ENCODE measurements around the gene RPGRIP1L.

The RPGRIP1L gene

GRCh38 chr16:53681354-53681753 is 22.3 kb downstream of the RPGRIP1L start:
- H3K4me1 ChIP-seq (ENCODE audit: control insufficient read depth in 1 of 2, insufficient read depth in 2 of 2, low read length in 2 of 2): no peaks in the 10 kb centered on the region
- no peak overlapping the region for H3K27ac ChIP-seq (ENCODE audit: low read length)
- H3K4me3 ChIP-seq (ENCODE audit: low read depth in 1 of 2, low read length in 2 of 2): no peak overlapping the region
- peaks cover 0 to 11% of the 10 kb centered on the region in 2 donors for H3K36me3 ChIP-seq (ENCODE audit: control insufficient read depth in 1 of 2, insufficient read depth in 2 of 2, low read length in 2 of 2)
- H3K27me3 ChIP-seq (ENCODE audit: low read depth, low read length): no peaks in the 10 kb centered on the region
- H3K9me3 ChIP-seq (ENCODE audit: control insufficient read depth in 1 of 2, low read length in 2 of 2): peaks cover 0 to 3% of the 10 kb centered on the region in 2 donors

- Histone ChIP-seq H3K27ac (ENCODE audit: low read length) (no peak overlapping the region), H3K4me3 (ENCODE audit: low read depth in 1 of 2, low read length in 2 of 2) (no peak overlapping the region), H3K9me3 (ENCODE audit: control insufficient read depth in 1 of 2, low read length in 2 of 2) (peaks cover 0 to 3% of the 10 kb centered on the region in 2 donors), H3K36me3 (ENCODE audit: control insufficient read depth in 1 of 2, insufficient read depth in 2 of 2, low read length in 2 of 2) (peaks cover 0 to 11% of the 10 kb centered on the region in 2 donors), H3K27me3 (ENCODE audit: low read depth, low read length) (no peaks in the 10 kb centered on the region), H3K4me1 (ENCODE audit: control insufficient read depth in 1 of 2, insufficient read depth in 2 of 2, low read length in 2 of 2) (no peaks in the 10 kb centered on the region)
Observed at GRCh38 chr16:53680756-53681155, 22.9 kb downstream of the RPGRIP1L start.

- no peak overlapping the region for H3K4me3 ChIP-seq (ENCODE audit: low read depth in 1 of 2, low read length in 2 of 2)
- H3K27ac ChIP-seq (ENCODE audit: low read length): no peak overlapping the region
- H3K27me3 ChIP-seq (ENCODE audit: low read depth, low read length): no peaks in the 10 kb centered on the region
- no peaks in the 10 kb centered on the region for H3K9me3 ChIP-seq (ENCODE audit: control insufficient read depth in 1 of 2, low read length in 2 of 2)
- H3K36me3 ChIP-seq (ENCODE audit: control insufficient read depth in 1 of 2, insufficient read depth in 2 of 2, low read length in 2 of 2): peaks cover 0 to 7% of the 10 kb centered on the region in 2 donors
- no peaks in the 10 kb centered on the region for H3K4me1 ChIP-seq (ENCODE audit: control insufficient read depth in 1 of 2, insufficient read depth in 2 of 2, low read length in 2 of 2)
Observed at GRCh38 chr16:53678756-53679343, 24.8 kb downstream of the RPGRIP1L start.

- no peaks in the 10 kb centered on the region for H3K9me3 ChIP-seq (ENCODE audit: control insufficient read depth in 1 of 2, low read length in 2 of 2)
- H3K27ac ChIP-seq (ENCODE audit: low read length): no peak overlapping the region
- H3K36me3 ChIP-seq (ENCODE audit: control insufficient read depth in 1 of 2, insufficient read depth in 2 of 2, low read length in 2 of 2): peaks cover 0 to 7% of the 10 kb centered on the region in 2 donors
- no peaks in the 10 kb centered on the region for H3K27me3 ChIP-seq (ENCODE audit: low read depth, low read length)
- no peak overlapping the region for H3K4me3 ChIP-seq (ENCODE audit: low read depth in 1 of 2, low read length in 2 of 2)
- no peaks in the 10 kb centered on the region for H3K4me1 ChIP-seq (ENCODE audit: control insufficient read depth in 1 of 2, insufficient read depth in 2 of 2, low read length in 2 of 2)
Observed at GRCh38 chr16:53678155-53678554, 25.5 kb downstream of the RPGRIP1L start.

GRCh38 chr16:53673189-53673588 is 30.5 kb downstream of the RPGRIP1L start:
- Histone ChIP-seq H3K36me3 (ENCODE audit: control insufficient read depth in 1 of 2, insufficient read depth in 2 of 2, low read length in 2 of 2) (no peaks in the 10 kb centered on the region), H3K27me3 (ENCODE audit: low read depth, low read length) (no peaks in the 10 kb centered on the region), H3K27ac (ENCODE audit: low read length) (no peak overlapping the region), H3K4me1 (ENCODE audit: control insufficient read depth in 1 of 2, insufficient read depth in 2 of 2, low read length in 2 of 2) (no peaks in the 10 kb centered on the region), H3K4me3 (ENCODE audit: low read depth in 1 of 2, low read length in 2 of 2) (no peak overlapping the region), H3K9me3 (ENCODE audit: control insufficient read depth in 1 of 2, low read length in 2 of 2) (no peaks in the 10 kb centered on the region)

- no peaks in the 10 kb centered on the region for H3K9me3 ChIP-seq (ENCODE audit: control insufficient read depth in 1 of 2, low read length in 2 of 2)
- no peaks in the 10 kb centered on the region for H3K4me1 ChIP-seq (ENCODE audit: control insufficient read depth in 1 of 2, insufficient read depth in 2 of 2, low read length in 2 of 2)
- H3K27me3 ChIP-seq (ENCODE audit: low read depth, low read length): no peaks in the 10 kb centered on the region
- H3K36me3 ChIP-seq (ENCODE audit: control insufficient read depth in 1 of 2, insufficient read depth in 2 of 2, low read length in 2 of 2): no peaks in the 10 kb centered on the region
- no peak overlapping the region for H3K4me3 ChIP-seq (ENCODE audit: low read depth in 1 of 2, low read length in 2 of 2)
- no peak overlapping the region for H3K27ac ChIP-seq (ENCODE audit: low read length)
Observed at GRCh38 chr16:53672461-53672860, 31.2 kb downstream of the RPGRIP1L start.

GRCh38 chr16:53668869-53669268 is 34.8 kb downstream of the RPGRIP1L start:
- Histone ChIP-seq H3K36me3 (ENCODE audit: control insufficient read depth in 1 of 2, insufficient read depth in 2 of 2, low read length in 2 of 2) (peaks cover 0 to 5% of the 10 kb centered on the region in 2 donors), H3K4me1 (ENCODE audit: control insufficient read depth in 1 of 2, insufficient read depth in 2 of 2, low read length in 2 of 2) (no peaks in the 10 kb centered on the region), H3K4me3 (ENCODE audit: low read depth in 1 of 2, low read length in 2 of 2) (no peak overlapping the region), H3K9me3 (ENCODE audit: control insufficient read depth in 1 of 2, low read length in 2 of 2) (no peaks in the 10 kb centered on the region), H3K27ac (ENCODE audit: low read length) (no peak overlapping the region), H3K27me3 (ENCODE audit: low read depth, low read length) (no peaks in the 10 kb centered on the region)

GRCh38 chr16:53666786-53667415 is 36.8 kb downstream of the RPGRIP1L start:
- H3K9me3 ChIP-seq (ENCODE audit: control insufficient read depth in 1 of 2, low read length in 2 of 2): no peaks in the 10 kb centered on the region
- H3K27me3 ChIP-seq (ENCODE audit: low read depth, low read length): no peaks in the 10 kb centered on the region
- H3K27ac ChIP-seq (ENCODE audit: low read length): no peak overlapping the region

GRCh38 chr16:53664724-53665345 is 38.8 kb downstream of the RPGRIP1L start:
- no peak overlapping the region for H3K4me3 ChIP-seq (ENCODE audit: low read depth in 1 of 2, low read length in 2 of 2)
- no peak overlapping the region for H3K27ac ChIP-seq (ENCODE audit: low read length)
- H3K9me3 ChIP-seq (ENCODE audit: control insufficient read depth in 1 of 2, low read length in 2 of 2): no peaks in the 10 kb centered on the region
- H3K27me3 ChIP-seq (ENCODE audit: low read depth, low read length): no peaks in the 10 kb centered on the region
- peaks cover 0 to 5% of the 10 kb centered on the region in 2 donors for H3K36me3 ChIP-seq (ENCODE audit: control insufficient read depth in 1 of 2, insufficient read depth in 2 of 2, low read length in 2 of 2)
- no peaks in the 10 kb centered on the region for H3K4me1 ChIP-seq (ENCODE audit: control insufficient read depth in 1 of 2, insufficient read depth in 2 of 2, low read length in 2 of 2)

More at GRCh38 chr16:53666786-53667415, 36.8 kb downstream of the RPGRIP1L start:
- Histone ChIP-seq H3K4me1 (ENCODE audit: control insufficient read depth in 1 of 2, insufficient read depth in 2 of 2, low read length in 2 of 2) (no peaks in the 10 kb centered on the region), H3K36me3 (ENCODE audit: control insufficient read depth in 1 of 2, insufficient read depth in 2 of 2, low read length in 2 of 2) (peaks cover 0 to 5% of the 10 kb centered on the region in 2 donors), H3K4me3 (ENCODE audit: low read depth in 1 of 2, low read length in 2 of 2) (no peak overlapping the region)

GRCh38 chr16:53662072-53662471 is 41.6 kb downstream of the RPGRIP1L start:
- Histone ChIP-seq H3K27ac (ENCODE audit: low read length) (no peak overlapping the region), H3K36me3 (ENCODE audit: control insufficient read depth in 1 of 2, insufficient read depth in 2 of 2, low read length in 2 of 2) (peaks cover 0 to 5% of the 10 kb centered on the region in 2 donors), H3K4me1 (ENCODE audit: control insufficient read depth in 1 of 2, insufficient read depth in 2 of 2, low read length in 2 of 2) (no peaks in the 10 kb centered on the region)

GRCh38 chr16:53654946-53655345 is 48.7 kb downstream of the RPGRIP1L start:
- no peaks in the 10 kb centered on the region for H3K27me3 ChIP-seq (ENCODE audit: low read depth, low read length)
- no peaks in the 10 kb centered on the region for H3K4me1 ChIP-seq (ENCODE audit: control insufficient read depth in 1 of 2, insufficient read depth in 2 of 2, low read length in 2 of 2)
- no peak overlapping the region for H3K27ac ChIP-seq (ENCODE audit: low read length)
- H3K4me3 ChIP-seq (ENCODE audit: low read depth in 1 of 2, low read length in 2 of 2): no peak overlapping the region
- H3K36me3 ChIP-seq (ENCODE audit: control insufficient read depth in 1 of 2, insufficient read depth in 2 of 2, low read length in 2 of 2): peaks cover 0 to 11% of the 10 kb centered on the region in 2 donors
- no peaks in the 10 kb centered on the region for H3K9me3 ChIP-seq (ENCODE audit: control insufficient read depth in 1 of 2, low read length in 2 of 2)

More at GRCh38 chr16:53662072-53662471, 41.6 kb downstream of the RPGRIP1L start:
- Histone ChIP-seq H3K4me3 (ENCODE audit: low read depth in 1 of 2, low read length in 2 of 2) (no peak overlapping the region), H3K27me3 (ENCODE audit: low read depth, low read length) (no peaks in the 10 kb centered on the region), H3K9me3 (ENCODE audit: control insufficient read depth in 1 of 2, low read length in 2 of 2) (no peaks in the 10 kb centered on the region)

Measured in muscle layer of duodenum (tissue), 2 donors.